Chondrocyte (in vitro differentiated cells): ENCODE data around the gene CDC42BPB. TPM values are rescaled to one million over a fixed set of nuclear protein-coding genes. Genes with fewer than 3 reads are reported as not detected.

Source experiments
- DNase-seq: peaks from one replicate; pipeline ENCODE4 v3.0.0; 2021; ENCODE audit warnings: mixed read lengths, low spot score
- H3K27ac Mint-ChIP-seq: one replicate; pipeline ENCODE4 v1.8.0; 2021; ENCODE audit warnings: mild to moderate bottlenecking, moderate library complexity, mixed read lengths; ENCODE audit not compliant: unreplicated experiment
- H3K27me3 Mint-ChIP-seq: 2 replicates; pipeline ENCODE4 v1.8.0; 2021; ENCODE audit warnings: low read depth, mixed read lengths
- H3K36me3 Mint-ChIP-seq: 2 replicates; pipeline ENCODE4 v1.8.0; 2021; ENCODE audit warnings: low read depth, mixed read lengths
- H3K4me1 Mint-ChIP-seq: 2 replicates; pipeline ENCODE4 v1.8.0; 2021; ENCODE audit warnings: low read depth, mild to moderate bottlenecking, mixed read lengths
- H3K4me3 Mint-ChIP-seq: one replicate; pipeline ENCODE4 v1.8.0; 2021; ENCODE audit warnings: mild to moderate bottlenecking, moderate library complexity, mixed read lengths; ENCODE audit not compliant: unreplicated experiment
- H3K9me3 Mint-ChIP-seq: 2 replicates; pipeline ENCODE4 v1.8.0; 2021; ENCODE audit warnings: low read depth, mixed read lengths
- total RNA-seq: library from RNA; stranded (reverse); gene quantifications from 3 replicates; pipeline ENCODE4 v1.2.1, GENCODE V29; 2021
- TF ChIP-seq, protein P1 (sequence below): fragments of 200-600 bp; sonication (generic); IDR thresholded peaks from 2 replicates; pipeline ENCODE4 v1.5.0; 2021; ENCODE audit warnings: antibody characterized with exemption, mild to moderate bottlenecking, moderate library complexity

CDC42BPB gene
- total RNA-seq, 1 donor from 2014 or later: 106 TPM

DNA sequence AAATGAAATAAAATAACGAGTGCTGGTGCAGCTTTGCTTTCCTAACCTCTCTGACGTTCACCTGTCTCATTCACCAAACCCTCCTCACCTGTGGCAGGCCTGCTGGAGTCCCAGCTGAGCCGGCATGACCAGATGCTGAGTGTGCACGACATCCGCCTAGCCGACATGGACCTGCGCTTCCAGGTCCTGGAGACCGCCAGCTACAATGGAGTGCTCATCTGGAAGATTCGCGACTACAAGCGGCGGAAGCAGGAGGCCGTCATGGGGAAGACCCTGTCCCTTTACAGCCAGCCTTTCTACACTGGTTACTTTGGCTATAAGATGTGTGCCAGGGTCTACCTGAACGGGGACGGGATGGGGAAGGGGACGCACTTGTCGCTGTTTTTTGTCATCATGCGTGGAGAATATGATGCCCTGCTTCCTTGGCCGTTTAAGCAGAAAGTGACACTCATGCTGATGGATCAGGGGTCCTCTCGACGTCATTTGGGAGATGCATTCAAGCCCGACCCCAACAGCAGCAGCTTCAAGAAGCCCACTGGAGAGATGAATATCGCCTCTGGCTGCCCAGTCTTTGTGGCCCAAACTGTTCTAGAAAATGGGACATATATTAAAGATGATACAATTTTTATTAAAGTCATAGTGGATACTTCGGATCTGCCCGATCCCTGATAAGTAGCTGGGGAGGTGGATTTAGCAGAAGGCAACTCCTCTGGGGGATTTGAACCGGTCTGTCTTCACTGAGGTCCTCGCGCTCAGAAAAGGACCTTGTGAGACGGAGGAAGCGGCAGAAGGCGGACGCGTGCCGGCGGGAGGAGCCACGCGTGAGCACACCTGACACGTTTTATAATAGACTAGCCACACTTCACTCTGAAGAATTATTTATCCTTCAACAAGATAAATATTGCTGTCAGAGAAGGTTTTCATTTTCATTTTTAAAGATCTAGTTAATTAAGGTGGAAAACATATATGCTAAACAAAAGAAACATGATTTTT is 151.9 kb downstream of the CDC42BPB start:
- Mint-ChIP-seq H3K4me3 (no peak overlapping the region), H3K36me3 (peaks cover 13% of the 10 kb centered on the region), H3K27me3 (no peaks in the 10 kb centered on the region), H3K4me1 (no peaks in the 10 kb centered on the region), H3K27ac (no peak overlapping the region), H3K9me3 (no peaks in the 10 kb centered on the region)
- peak; percentile 75 for DNase-seq
- TF ChIP-seq, protein P1, sequence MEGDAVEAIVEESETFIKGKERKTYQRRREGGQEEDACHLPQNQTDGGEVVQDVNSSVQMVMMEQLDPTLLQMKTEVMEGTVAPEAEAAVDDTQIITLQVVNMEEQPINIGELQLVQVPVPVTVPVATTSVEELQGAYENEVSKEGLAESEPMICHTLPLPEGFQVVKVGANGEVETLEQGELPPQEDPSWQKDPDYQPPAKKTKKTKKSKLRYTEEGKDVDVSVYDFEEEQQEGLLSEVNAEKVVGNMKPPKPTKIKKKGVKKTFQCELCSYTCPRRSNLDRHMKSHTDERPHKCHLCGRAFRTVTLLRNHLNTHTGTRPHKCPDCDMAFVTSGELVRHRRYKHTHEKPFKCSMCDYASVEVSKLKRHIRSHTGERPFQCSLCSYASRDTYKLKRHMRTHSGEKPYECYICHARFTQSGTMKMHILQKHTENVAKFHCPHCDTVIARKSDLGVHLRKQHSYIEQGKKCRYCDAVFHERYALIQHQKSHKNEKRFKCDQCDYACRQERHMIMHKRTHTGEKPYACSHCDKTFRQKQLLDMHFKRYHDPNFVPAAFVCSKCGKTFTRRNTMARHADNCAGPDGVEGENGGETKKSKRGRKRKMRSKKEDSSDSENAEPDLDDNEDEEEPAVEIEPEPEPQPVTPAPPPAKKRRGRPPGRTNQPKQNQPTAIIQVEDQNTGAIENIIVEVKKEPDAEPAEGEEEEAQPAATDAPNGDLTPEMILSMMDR: no peak

DNA sequence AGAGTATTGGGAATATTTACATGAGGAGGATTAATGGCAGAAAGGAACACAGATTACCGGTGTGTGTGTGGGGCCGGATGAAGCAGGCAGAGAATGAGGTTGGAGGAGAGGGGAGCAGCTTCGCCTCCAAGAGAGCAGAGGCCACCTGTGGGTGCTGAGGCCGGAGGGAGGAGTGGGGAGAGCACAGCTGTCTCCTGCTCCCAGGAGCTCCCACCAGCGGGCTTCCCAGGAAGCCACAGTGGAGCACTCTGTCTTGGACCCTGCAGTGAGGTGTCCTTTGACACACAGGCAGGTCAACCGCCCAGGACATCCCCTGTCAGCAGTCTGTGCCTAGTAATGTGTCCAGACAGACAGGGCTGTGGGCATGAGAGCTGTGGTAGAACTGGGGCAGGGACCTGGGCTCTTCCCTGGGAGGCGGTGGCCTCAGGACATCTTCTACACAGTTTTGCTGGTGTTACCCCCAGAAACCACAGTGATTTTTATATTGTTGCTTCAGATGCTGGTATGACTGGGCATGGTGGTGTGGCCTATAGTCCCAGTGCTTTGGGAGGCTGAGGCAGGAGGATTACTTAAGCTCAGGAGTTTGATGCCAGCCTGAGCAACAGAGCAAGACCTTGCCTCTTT is 153.3 kb downstream of the CDC42BPB start:
- Mint-ChIP-seq H3K4me1 (no peaks in the 10 kb centered on the region), H3K27ac (no peak overlapping the region), H3K36me3 (peaks cover 17% of the 10 kb centered on the region), H3K9me3 (no peaks in the 10 kb centered on the region), H3K4me3 (no peak overlapping the region), H3K27me3 (no peaks in the 10 kb centered on the region)
- peak; percentile 72 for DNase-seq
- TF ChIP-seq, protein P1: no peak

DNA sequence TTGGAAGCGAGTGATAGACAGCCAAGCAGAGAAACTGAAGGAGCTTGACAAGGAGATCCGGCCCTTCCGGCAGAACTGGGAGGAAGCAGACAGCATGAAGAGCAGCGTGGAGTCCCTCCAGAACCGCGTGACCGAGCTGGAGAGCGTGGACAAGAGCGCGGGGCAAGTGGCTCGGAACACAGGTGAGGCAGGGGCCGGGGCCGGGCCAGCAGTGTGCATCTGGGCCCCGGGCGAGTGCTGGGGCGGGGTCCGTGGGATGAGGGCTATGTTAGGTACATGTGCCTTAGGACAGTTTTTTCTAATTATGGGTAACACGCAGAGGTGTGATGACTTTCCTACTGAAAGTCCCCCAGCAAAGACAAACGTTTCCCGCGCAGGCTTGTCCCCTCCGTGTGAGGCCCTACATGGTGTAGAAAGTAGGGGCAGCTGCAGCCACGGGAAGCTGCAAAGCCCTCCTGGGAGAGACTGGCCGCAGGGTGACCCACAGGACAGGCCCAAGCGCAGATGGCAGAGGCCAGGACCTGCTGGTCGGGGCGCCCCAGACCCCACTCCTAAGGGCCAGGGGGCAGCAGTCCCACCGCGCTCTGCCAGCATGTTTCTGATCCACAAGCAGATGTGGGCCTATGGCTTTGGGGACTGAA is 154.0 kb downstream of the CDC42BPB start:
- no peak overlapping the region for H3K27ac Mint-ChIP-seq
- H3K4me1 Mint-ChIP-seq: no peaks in the 10 kb centered on the region
- H3K36me3 Mint-ChIP-seq: peaks cover 21% of the 10 kb centered on the region
- no peaks in the 10 kb centered on the region for H3K27me3 Mint-ChIP-seq
- DNase-seq: peak; percentile 86
- H3K4me3 Mint-ChIP-seq: no peak overlapping the region
- no peaks in the 10 kb centered on the region for H3K9me3 Mint-ChIP-seq
- TF ChIP-seq, protein P1: no peak

DNA sequence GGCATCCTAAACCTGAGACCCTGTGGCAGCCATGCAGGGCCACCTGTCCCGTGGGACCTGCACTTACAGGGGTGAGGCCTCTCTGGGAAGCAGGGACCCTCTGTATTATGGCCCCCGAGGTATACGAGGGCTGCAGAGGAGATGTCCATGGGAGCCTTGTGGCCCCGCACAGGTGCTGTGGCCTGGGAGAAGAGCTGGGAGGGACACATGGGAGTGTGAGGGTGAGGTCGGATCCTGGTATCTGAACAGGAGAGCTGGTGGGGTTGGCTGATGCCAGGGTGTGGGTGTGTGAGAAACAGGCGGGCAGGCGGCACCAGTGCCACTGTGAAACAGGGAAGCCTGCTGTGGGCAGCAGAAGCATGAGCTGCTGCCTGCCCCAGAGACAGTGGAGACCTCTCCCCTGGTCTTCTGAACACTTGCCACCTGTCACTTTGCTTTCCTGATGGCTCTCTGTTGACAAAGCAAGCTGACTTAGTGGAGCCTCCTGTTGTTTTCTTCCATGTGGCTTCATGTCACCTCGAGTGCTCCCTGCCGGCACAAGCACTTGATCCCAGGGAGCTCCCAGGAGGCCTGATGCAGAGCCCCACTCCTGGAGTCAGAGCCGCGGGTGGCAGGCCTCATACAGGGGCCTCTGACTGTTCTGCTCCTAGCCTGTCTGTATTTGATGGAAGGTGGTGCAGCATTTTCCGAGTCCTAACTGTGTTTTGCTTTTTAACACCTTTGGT is 154.7 kb downstream of the CDC42BPB start:
- DNase-seq: peak; percentile 69
- Mint-ChIP-seq H3K36me3 (peaks cover 22% of the 10 kb centered on the region), H3K4me3 (no peak overlapping the region), H3K9me3 (no peaks in the 10 kb centered on the region), H3K4me1 (no peaks in the 10 kb centered on the region), H3K27me3 (no peaks in the 10 kb centered on the region), H3K27ac (no peak overlapping the region)
- TF ChIP-seq, protein P1: no peak
